Thoracic aorta (tissue), 2 donors: ENCODE measurements around the gene PSMB2. TPM values are rescaled to one million over a fixed set of nuclear protein-coding genes. Genes with fewer than 3 reads are reported as not detected.

Experiments used
- ATAC-seq: fragments of 150-250 bp; one replicate; pipeline ENCODE4 v1.8.0; 2017; ENCODE audit warnings: low read depth; ENCODE audit not compliant: insufficient number of reproducible peaks, low FRiP score
- DNase-seq: peaks from one replicate; pipeline ENCODE4 v3.0.0-alpha.2; 2020; ENCODE audit warnings: low spot score
- H3K27ac ChIP-seq, 2 donors: fragments of 200-600 bp; sonication (generic); 1 replicate in 1 of 2; 2 replicates in 1 of 2; pipeline ENCODE4 v1.5.1; 2016; ENCODE audit warnings: mild to moderate bottlenecking in 2 of 2, moderate library complexity in 2 of 2
- H3K27me3 ChIP-seq: fragments of 200-600 bp; sonication (generic); replicated peaks from 2 replicates; pipeline ENCODE4 v1.6.0; 2016; ENCODE audit warnings: mild to moderate bottlenecking; ENCODE audit not compliant: insufficient read depth
- H3K36me3 ChIP-seq: fragments of 200-600 bp; sonication (generic); one replicate; pipeline ENCODE4 v1.5.1; 2016
- H3K4me1 ChIP-seq, 2 donors: fragments of 200-600 bp; sonication (generic); 1 replicate in 1 of 2; 2 replicates in 1 of 2; pipeline versions ENCODE4 v1.5.1 to v1.6.0; 2016; ENCODE audit warnings: low read depth in 2 of 2, mild to moderate bottlenecking in 1 of 2; ENCODE audit not compliant: control insufficient read depth in 1 of 2
- H3K4me3 ChIP-seq: fragments of 200-600 bp; sonication (generic); 2 replicates; pipeline ENCODE4 v1.5.1; 2016; ENCODE audit warnings: mild to moderate bottlenecking
- H3K9me3 ChIP-seq: fragments of 200-600 bp; sonication (generic); 2 replicates; pipeline ENCODE4 v1.5.1; 2016
- total RNA-seq, 2 donors: library from RNA; depleted of rRNA; stranded (reverse); fragments of >200 nt; gene quantifications; one replicate each; pipeline versions ENCODE4 v1.1.0 to v1.2.3, GENCODE V29; 2016
- TF ChIP-seq, protein P1 (sequence below): fragments of 200-600 bp; sonication (generic); IDR thresholded peaks from one replicate; pipeline ENCODE4 v1.5.1; 2019; ENCODE audit warnings: antibody characterized with exemption

The PSMB2 gene
- total RNA-seq, 2 donors from 2014 or later = 32.4 to 39.6 TPM

DNA sequence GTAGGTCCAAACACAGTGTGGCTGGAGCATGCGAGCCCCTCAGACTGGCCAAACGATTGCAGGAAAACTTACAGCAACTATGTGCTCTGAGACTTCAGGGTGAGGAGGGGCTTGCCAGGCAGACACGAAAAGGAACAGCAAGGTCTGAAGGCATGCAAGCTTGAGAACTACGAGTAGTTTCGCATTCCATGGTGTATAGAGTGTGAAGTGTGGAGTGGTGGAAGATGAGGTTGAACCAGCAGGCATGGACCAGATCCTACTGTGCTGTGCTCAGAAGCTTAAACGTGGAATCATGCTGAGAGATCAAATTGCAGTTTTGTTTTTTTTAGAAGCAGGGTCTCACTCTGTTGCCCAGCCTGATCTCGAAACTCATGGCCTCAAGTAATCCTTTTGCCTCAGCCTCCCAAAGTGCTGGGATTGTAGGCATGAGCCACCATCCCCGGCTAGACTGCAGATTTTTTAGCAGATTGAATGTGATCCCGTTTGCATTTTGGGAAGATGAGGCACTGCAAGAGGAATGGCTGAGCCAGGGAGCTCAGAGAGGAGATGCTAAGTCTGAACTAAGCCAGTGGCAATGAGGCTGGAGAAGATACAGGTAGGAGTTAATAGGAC, 73.3 kb downstream of the PSMB2 start:
- Histone ChIP-seq H3K9me3 (no peaks in the 10 kb centered on the region), H3K4me1 (peaks cover 3 to 8% of the 10 kb centered on the region in 2 donors), H3K4me3 (no peak overlapping the region), H3K27me3 (no peaks in the 10 kb centered on the region), H3K36me3 (peaks cover 3% of the 10 kb centered on the region), H3K27ac (no peak overlapping the region)
- DNase-seq (no peak), ATAC-seq (no peak)
- TF ChIP-seq, protein P1, sequence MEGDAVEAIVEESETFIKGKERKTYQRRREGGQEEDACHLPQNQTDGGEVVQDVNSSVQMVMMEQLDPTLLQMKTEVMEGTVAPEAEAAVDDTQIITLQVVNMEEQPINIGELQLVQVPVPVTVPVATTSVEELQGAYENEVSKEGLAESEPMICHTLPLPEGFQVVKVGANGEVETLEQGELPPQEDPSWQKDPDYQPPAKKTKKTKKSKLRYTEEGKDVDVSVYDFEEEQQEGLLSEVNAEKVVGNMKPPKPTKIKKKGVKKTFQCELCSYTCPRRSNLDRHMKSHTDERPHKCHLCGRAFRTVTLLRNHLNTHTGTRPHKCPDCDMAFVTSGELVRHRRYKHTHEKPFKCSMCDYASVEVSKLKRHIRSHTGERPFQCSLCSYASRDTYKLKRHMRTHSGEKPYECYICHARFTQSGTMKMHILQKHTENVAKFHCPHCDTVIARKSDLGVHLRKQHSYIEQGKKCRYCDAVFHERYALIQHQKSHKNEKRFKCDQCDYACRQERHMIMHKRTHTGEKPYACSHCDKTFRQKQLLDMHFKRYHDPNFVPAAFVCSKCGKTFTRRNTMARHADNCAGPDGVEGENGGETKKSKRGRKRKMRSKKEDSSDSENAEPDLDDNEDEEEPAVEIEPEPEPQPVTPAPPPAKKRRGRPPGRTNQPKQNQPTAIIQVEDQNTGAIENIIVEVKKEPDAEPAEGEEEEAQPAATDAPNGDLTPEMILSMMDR = no peak

DNA sequence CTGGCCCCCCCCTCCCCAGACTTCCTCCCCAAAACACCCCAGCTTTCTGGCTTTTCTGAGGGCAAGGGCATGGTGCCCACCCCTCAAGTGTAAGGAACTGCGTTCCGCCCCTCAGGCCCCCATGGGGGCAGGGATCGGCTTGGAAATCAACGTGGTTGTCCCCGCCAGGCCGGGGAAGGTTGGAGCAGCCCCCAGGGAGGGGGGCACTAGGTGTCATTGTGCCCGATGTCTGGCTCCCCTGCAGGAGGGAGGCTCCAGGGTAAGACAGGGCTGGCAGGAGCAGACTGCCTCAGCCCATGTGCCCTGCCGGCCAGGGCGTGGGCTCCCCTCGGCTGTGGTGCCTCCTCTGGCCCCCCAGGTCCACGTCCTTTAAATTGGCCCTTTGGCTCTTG, 75.6 kb downstream of the PSMB2 start:
- Histone ChIP-seq H3K4me3 (no peak overlapping the region), H3K9me3 (no peaks in the 10 kb centered on the region), H3K4me1 (peaks cover 4 to 11% of the 10 kb centered on the region in 2 donors), H3K27me3 (no peaks in the 10 kb centered on the region), H3K36me3 (peaks cover 3% of the 10 kb centered on the region), H3K27ac (no peak overlapping the region)
- no peak for DNase-seq
- no peak for ATAC-seq
- TF ChIP-seq, protein P1 = no peak

DNA sequence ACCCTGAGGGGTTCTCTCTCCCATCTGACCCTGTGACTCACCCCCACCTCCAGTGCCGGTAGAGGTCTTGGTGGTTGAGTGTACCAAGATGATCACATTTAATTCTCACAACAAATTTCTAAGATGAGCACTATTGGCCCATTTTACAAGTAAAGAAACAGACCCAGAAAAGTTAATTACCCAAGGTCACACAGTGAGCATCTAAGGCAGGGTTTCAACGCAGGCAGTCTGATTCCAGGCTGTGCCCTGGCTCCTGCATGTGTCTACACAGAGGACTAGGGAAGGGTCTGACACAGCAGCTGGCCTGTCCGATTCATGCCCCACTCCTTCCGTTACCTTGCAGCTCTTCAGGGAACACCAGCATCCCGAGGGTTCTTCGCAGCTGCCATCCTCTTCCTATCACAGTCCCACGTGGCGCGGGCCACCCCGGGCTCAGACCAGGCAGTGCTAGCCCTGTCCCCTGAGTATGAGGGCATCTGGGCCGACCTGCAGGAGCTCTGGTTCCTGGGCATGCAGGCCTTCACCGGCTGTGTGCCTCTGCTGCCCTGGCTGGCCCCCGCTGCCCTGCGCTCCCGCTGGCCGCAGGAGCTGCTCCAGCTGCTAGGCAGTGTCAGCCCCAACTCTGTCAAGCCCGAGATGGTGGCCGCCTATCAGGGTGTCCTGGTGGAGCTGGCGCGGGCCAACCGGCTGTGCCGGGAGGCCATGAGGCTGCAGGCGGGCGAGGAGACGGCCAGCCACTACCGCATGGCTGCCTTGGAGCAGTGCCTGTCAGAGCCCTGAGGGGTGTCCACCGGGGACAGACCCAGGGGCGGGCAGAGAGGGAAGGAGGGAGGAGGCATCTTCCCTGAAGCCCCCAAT, 76.2 kb downstream of the PSMB2 start:
- Histone ChIP-seq H3K9me3 (no peaks in the 10 kb centered on the region), H3K4me3 (no peak overlapping the region), H3K27ac (no peak overlapping the region), H3K27me3 (no peaks in the 10 kb centered on the region), H3K36me3 (peaks cover 3% of the 10 kb centered on the region), H3K4me1 (peaks cover 6 to 18% of the 10 kb centered on the region in 2 donors)
- no peak for DNase-seq
- TF ChIP-seq, protein P1 = no peak
- no peak for ATAC-seq

DNA sequence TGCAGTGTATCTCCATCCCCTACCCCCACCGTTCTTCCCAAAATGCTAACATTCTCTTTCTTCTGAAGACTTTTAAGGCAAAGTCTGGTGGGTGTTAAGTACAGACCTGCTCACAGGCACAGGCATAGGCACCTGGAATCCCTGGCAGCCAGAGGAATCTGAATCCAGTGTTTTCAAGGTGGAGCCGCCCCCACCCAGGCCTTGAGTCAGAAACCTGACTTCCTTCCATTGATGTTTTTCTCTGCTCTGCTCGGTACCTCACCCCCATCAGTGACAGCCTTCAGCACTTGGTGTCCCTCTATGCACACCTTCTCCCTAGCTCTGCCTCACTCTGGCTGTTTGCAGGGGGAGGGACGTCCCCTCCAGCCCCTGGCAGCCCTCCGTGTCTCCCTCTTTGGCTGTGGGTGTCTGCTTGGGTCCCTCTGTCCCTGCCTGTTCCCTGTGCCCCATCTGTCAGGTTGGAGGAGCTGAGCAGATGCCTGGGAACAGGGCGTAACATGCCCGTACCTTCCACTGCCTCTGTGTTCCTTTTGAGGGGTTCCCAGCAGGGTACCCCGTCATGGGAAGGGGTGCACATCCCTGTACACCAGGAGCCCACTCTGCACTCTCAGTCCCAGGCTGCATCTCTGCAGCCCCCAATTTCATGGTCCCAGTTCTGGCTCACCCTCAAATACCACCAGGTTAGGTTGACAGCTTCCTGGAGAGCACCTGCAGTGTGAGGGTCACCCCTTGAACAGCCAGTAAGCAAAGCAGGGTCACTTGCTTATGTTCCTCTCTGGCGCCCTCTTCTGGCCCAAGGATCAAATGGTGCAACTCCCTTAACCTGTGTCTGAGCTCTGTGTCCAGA, 77.1 kb downstream of the PSMB2 start:
- H3K36me3 ChIP-seq = peaks cover 3% of the 10 kb centered on the region
- H3K27ac ChIP-seq = no peak overlapping the region
- no peaks in the 10 kb centered on the region for H3K27me3 ChIP-seq
- ATAC-seq (no peak), DNase-seq (peak; percentile 43)
- no peaks in the 10 kb centered on the region for H3K9me3 ChIP-seq
- H3K4me1 ChIP-seq = peaks cover 6 to 18% of the 10 kb centered on the region in 2 donors
- TF ChIP-seq, protein P1 = peak; percentile 78
- no peak overlapping the region for H3K4me3 ChIP-seq

DNA sequence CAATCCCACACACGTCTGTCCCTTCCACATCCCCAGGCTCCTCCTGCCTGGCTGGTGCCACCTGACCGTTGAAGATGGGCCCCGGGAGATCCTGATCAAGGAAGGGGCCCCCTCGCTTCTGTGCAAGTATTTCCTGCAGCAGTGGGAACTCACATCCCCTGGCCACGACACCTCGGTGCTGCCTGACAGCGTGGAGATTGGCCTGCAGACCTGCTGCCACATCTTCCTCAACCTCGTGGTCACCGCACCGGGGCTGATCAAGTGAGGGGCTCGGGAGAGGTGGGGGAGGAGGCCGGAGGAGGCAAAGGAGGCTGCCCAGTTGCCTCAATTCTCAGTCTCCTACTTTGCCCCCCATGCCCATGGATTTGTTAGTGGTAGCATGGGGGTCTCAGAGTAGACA, 78.2 kb downstream of the PSMB2 start:
- H3K4me3 ChIP-seq = no peak overlapping the region
- peaks cover 3% of the 10 kb centered on the region for H3K36me3 ChIP-seq
- H3K27ac ChIP-seq = no peak overlapping the region
- DNase-seq = no peak
- peaks cover 6 to 25% of the 10 kb centered on the region in 2 donors for H3K4me1 ChIP-seq
- no peaks in the 10 kb centered on the region for H3K9me3 ChIP-seq
- no peaks in the 10 kb centered on the region for H3K27me3 ChIP-seq
- TF ChIP-seq, protein P1 = no peak
- no peak for ATAC-seq
